Fibroblast of lung (primary cell): ENCODE measurements around the gene THEM5.

Experiments used
- EZH2 ChIP-seq: IDR thresholded peaks from 2 replicates; pipeline ENCODE4 v1.5.1; 2012; ENCODE audit warnings: low read length, control low read depth, mild to moderate bottlenecking; ENCODE audit errors: missing control alignments
- TF ChIP-seq, protein P1 (sequence below), 2 donors: IDR thresholded peaks in 1 of 2; conservative IDR thresholded peaks in 1 of 2; 1 replicate in 1 of 2; 2 replicates in 1 of 2; pipeline ENCODE4 v1.5.1; 2011 to 2012; ENCODE audit warnings: low read length in 2 of 2, control low read depth in 1 of 2, inconsistent platforms in 1 of 2, low read depth in 1 of 2, mild to moderate bottlenecking in 1 of 2

DNA sequence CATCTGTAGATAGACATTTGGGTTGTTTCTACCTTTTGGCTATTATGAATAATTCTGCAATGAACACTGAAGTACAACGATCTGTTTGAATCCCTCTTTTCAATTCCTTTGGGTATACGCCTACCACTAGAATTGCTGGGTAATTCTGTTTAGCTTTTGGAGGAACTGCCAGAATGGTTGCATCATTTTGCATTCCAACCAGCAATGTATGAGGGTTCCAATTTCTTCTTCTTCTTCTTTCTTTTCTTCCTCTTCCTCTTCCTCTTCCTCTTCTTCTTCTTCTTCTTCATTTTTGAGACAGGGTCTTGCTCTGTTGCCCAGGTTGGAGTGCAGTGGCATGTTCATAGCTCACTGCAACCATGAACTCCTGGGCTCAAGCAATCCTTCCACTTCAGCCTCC is 13.8 kb upstream of the THEM5 start:
- TF ChIP-seq, protein P1, sequence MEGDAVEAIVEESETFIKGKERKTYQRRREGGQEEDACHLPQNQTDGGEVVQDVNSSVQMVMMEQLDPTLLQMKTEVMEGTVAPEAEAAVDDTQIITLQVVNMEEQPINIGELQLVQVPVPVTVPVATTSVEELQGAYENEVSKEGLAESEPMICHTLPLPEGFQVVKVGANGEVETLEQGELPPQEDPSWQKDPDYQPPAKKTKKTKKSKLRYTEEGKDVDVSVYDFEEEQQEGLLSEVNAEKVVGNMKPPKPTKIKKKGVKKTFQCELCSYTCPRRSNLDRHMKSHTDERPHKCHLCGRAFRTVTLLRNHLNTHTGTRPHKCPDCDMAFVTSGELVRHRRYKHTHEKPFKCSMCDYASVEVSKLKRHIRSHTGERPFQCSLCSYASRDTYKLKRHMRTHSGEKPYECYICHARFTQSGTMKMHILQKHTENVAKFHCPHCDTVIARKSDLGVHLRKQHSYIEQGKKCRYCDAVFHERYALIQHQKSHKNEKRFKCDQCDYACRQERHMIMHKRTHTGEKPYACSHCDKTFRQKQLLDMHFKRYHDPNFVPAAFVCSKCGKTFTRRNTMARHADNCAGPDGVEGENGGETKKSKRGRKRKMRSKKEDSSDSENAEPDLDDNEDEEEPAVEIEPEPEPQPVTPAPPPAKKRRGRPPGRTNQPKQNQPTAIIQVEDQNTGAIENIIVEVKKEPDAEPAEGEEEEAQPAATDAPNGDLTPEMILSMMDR (conservative IDR thresholded peaks at IDR 0.05 in 1 of 2, IDR thresholded peaks at IDR 0.05 in 1 of 2; ENCODE audit: low read depth in 1 of 2, low read length in 2 of 2), result no peak
- TF ChIP-seq EZH2, result no peak
